NCI-H1092 treated with DMSO at 0.1 percent for 48 hours (cell line): ENCODE results near the gene LRIG1.

ENCODE experiments used
- DNase-seq: peaks from one replicate; lab custom pipeline; 2025; lab: John Stamatoyannopoulos, UW

LRIG1 gene

GRCh38 chr3:66500576-66501482 lies at the start of gene LRIG1:
TSS of gene LRIG1 (minus strand) at chr3:66501022. CDS start at chr3:66500407, 615 bp downstream.
- peak; percentile 95 for DNase-seq

- no peak for DNase-seq
These were observed 44.0 kb upstream of the LRIG1 start for GRCh38 chr3:66544619-66545429.

DNA sequence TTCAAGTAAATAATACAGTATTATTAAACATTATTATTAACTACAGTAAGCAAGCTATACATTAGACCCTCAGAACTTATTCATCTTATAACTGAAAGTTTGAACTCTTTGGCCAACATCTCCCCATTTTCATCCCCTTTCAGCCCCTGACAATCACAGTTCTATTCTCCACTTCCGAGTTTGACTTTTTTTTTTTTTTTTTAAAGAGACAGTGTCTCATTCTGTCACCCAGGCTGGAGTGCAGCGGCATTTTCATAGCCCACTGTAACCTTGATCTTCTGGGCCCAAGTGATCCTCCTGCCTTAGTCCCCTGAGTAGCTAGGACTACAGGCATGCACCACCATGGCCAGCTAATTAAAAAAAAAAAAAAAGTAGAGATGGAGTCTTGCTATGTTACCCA lies 41.3 kb upstream of the LRIG1 start:
- DNase-seq, result no peak

- no peak for DNase-seq
These were observed 38.7 kb upstream of the LRIG1 start for GRCh38 chr3:66539466-66539989.

GRCh38 chr3:66538390-66538789 lies 37.6 kb upstream of the LRIG1 start:
- no peak for DNase-seq

GRCh38 chr3:66537735-66538134 lies 36.9 kb upstream of the LRIG1 start:
- DNase-seq, result no peak

DNA sequence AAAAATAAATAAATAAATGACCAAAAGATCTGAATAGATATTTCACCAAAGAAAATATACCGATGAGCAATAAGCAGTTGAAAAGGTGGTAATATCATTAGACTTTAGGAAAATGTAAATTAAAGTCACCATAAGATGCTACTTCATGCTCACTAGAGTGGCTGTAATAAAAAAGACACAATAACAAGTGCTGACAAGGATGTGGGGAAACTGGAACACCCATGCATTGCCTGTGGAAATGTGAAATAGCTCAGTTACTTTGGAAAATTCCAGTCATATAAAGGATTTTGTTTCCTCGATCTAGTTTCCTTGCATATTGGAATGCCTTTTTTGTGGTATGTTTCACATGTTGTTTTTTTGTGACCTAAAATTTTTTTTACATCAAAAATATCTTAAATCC lies 36.0 kb upstream of the LRIG1 start:
- no peak for DNase-seq

- no peak for DNase-seq
These were observed 33.6 kb upstream of the LRIG1 start for GRCh38 chr3:66534304-66534845.

GRCh38 chr3:66532613-66533012 lies 31.8 kb upstream of the LRIG1 start:
- DNase-seq, result no peak

DNA sequence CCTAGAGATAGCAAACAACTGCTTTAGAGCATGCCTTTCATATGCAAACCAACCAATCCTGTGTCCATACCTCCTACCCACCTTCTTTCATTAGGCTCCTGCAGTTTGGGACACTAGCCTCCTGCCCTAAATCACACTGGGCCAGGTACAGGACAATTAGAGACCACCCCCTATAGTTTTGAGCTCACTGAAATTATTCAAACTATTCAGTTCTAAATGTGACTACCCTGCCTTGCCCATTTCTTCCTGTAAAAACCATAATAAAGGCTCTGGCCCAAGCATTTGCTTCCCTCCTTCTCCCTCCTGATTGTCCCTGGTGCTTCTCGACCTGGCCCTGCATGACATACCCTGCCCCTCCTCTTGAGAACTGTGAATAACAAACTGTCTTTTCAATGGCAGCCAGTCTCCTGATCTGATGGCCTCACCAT lies 31.4 kb upstream of the LRIG1 start:
- DNase-seq, result no peak

DNA sequence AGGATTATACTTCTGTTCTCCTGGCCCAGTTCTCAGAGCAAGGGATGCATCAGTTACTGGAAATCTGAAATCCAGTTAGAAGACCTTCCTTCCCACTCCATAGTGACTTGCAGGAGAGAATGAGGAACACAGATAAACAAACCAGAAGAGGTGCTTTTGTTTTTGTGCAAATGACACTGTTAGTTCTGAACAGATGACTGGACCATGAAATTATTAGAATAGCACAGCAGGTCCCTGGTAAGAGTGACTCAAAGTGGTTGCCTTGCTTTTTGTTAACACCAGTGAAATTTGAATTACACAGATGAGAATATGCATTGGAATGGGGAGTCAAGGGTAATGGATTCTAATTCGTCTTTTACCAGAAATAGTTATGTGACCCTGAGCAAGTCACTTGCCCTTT lies 30.4 kb upstream of the LRIG1 start:
- no peak for DNase-seq

DNA sequence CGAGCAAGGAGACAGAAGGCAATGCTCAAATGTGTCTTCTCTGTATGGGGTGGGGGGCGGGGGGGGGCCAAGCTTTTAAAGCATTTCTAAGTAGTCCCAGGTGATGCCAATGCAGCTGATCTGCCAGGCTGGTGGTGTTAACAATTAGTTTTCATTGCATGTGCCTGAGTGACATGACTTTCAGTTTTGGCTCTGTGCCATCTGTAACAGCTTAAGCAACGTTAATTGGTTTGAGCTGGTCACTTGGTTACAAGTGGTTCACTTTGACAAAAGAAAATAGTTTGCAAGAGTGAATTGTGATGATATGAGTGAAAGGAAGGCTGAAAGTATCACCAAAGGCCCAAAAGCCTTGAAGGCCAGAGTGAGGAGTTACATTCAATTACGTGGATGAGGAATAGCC lies 26.4 kb upstream of the LRIG1 start:
- no peak for DNase-seq

DNA sequence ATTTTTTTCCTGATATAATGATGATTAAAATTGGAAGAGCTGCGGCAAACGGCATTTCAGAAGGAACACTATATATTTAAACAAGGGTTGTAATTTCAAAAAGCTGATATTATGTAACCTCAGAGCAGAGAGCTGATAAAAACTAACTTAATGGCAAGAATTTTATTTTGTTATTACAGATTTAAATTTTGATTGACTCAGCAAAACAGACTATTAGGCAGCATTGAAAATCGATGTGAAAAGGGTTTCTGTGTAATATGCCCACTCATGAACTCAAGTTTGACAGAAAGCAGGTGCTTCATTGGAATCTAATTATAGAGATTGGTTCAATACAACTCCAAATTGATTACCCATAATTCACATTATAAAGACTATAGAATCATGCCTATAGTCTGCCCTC lies 24.9 kb upstream of the LRIG1 start:
- DNase-seq, result no peak

DNA sequence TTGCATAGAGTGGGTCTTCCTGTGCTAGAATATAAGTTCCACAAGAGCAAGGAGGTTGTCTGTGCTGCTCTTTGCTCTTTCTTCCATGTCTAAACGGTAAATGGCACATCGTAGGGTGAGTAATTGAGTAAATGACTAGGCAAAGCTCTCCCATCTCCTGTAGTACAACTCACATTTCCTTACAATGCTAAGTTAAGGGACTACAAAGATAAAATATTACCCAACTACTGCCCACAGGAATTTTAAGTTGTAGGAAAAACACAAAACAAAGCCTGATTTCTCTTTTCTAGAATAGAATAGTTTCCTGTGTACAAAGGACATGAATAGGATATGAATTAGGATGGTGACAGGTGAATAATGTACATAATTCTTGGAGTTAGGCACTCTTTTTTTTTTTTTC lies 19.9 kb upstream of the LRIG1 start:
- DNase-seq, result no peak

- no peak for DNase-seq
These were observed 17.8 kb upstream of the LRIG1 start for GRCh38 chr3:66518644-66519043.

- no peak for DNase-seq
These were observed 17.3 kb upstream of the LRIG1 start for GRCh38 chr3:66518126-66518525.

DNA sequence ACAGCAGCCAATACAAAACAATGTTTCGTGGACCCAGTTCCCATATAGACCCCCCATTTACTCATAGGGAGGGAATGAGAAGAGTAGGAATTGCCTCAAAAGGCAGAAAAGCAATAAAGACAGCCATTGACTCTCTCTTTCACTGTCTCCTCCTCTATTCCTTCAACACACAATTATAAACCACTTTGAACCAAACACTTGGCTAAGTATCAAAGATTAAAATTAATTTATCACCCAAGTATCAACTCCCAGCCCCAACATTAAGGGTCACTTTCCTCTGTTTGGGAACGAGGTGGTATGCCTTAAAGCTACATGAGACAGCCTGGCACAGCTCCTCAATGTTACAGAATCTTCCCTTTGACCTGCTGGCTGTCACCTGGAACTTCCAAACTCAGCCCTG lies 16.4 kb upstream of the LRIG1 start:
- no peak for DNase-seq

DNA sequence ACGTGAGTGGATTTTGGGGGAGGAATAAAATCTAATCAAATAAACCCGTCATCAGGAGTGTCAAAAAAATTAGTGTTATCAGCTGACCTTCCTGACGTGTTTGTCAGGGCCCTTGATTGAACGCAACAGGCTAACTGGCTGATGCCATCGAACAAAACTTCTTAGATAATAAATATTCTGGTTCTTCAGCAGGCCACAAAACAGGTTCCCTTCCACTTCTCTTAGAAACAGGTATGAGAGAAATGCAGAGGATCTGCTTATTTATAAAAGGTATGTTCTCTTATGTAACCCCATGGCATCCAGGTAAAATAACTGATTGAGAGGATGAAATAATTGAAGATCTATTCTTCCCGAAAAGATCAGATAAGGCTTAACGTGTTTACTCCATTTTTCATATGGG lies 7.6 kb upstream of the LRIG1 start:
- no peak for DNase-seq

- DNase-seq, result no peak
These were observed 6.8 kb upstream of the LRIG1 start for GRCh38 chr3:66507423-66508260.

- no peak for DNase-seq
These were observed 5.3 kb upstream of the LRIG1 start for GRCh38 chr3:66506154-66506553.

DNA sequence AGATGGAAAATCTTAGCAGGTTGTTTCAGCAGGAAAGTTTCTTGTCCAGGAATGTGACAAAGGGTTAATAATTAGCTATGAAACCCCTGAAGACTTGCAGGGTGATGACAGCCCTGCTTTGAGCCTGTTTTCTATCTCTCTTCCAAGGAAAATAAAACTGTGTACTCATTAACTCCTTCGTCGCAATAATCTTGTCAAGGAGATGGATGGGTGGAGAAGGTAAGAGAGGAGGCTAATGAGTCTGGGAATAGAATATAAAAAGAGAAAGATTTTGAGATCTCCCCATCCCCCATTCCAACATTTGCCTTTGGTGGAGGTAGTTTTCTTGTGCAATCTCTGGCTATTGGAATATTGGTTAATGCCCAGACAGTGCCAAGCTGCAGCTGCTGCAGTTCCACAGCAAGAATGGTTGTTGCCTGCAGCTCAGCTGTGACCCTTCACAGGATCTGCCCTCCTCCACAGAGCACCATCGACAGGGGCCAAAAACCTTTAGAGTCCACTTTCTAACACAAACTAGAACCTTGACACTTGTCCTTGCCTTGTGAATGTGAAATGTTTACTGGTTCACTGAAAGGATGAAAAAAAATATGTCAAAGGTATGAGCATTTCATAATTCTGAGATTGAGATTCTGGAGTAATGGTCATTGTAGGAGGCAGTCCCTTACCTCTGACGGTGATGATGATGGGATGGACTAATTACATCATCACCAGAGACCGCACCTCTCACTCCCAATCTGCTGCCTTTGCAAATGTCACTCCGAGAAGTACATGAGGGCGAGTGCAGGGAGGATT lies 4.2 kb upstream of the LRIG1 start:
- DNase-seq, result no peak
